IMR-90 (cell line): Measurements from ENCODE around the gene DNAJC4. TPM values are rescaled to one million over a fixed set of nuclear protein-coding genes. Genes with fewer than 3 reads are reported as not detected.

Experiments
- ATAC-seq: fragments of 200-7000 bp; cut with Tn5 transposase; 2 replicates; pipeline ENCODE4 v1.9.1; 2020; ENCODE audit warnings: low read depth, mild to moderate bottlenecking, moderate library complexity
- BruUV-seq: library from RNA; stranded (reverse); fragments of 400-500 nt; replicated peaks from 2 replicates; lab custom pipeline; 2021; lab: Mats Ljungman, UMichigan
- CTCF ChIA-PET: fragments of 300-600 bp; formaldehyde crosslinking; extraction: SDS; loops from one replicate; lab custom pipeline; 2021; ENCODE audit warnings: antibody characterized with exemption; lab: Yijun Ruan, JAX
- POLR2A ChIA-PET: fragments of 300-600 bp; sonication (Branson Sonifier 250); formaldehyde crosslinking; loops from one replicate; lab custom pipeline; 2022; ENCODE audit warnings: antibody characterized with exemption; ENCODE audit not compliant: unreplicated experiment; lab: Charles Lee
- DNase-seq: peaks from one replicate; pipeline ENCODE4 v3.0.0; 2013
- H2AFZ ChIP-seq: replicated peaks from 2 replicates; pipeline ENCODE3; 2013; ENCODE audit warnings: low read length, mild to moderate bottlenecking; ENCODE audit not compliant: poor library complexity
- H2AK5ac ChIP-seq: 2 replicates; pipeline ENCODE4 v1.6.1; 2013; ENCODE audit warnings: low read depth, low read length, inconsistent platforms
- H2AK9ac ChIP-seq: replicated peaks from 2 replicates; pipeline ENCODE3; 2013; ENCODE audit warnings: mild to moderate bottlenecking, low read depth, low read length, moderate library complexity; ENCODE audit not compliant: poor library complexity
- H2BK120ac ChIP-seq: 2 replicates; pipeline ENCODE4 v1.6.1; 2013; ENCODE audit warnings: low read depth, low read length, inconsistent platforms
- H2BK15ac ChIP-seq: 3 replicates; pipeline ENCODE4 v1.6.1; 2013; ENCODE audit warnings: low read depth, low read length, inconsistent platforms
- H2BK20ac ChIP-seq: 2 replicates; pipeline ENCODE4 v1.6.1; 2013; ENCODE audit warnings: low read depth, mild to moderate bottlenecking, inconsistent platforms, low read length, moderate library complexity
- H2BK5ac ChIP-seq: 2 replicates; pipeline ENCODE4 v1.6.1; 2013; ENCODE audit warnings: mild to moderate bottlenecking, low read depth, low read length, inconsistent platforms; ENCODE audit not compliant: poor library complexity, severe bottlenecking
- H3K14ac ChIP-seq: replicated peaks from 2 replicates; pipeline ENCODE4 v1.6.1; 2013; ENCODE audit warnings: low read depth, low read length, inconsistent platforms
- H3K18ac ChIP-seq: 2 replicates; pipeline ENCODE4 v1.6.1; 2013; ENCODE audit warnings: low read depth, low read length, control low read depth
- H3K23ac ChIP-seq: 2 replicates; pipeline ENCODE4 v1.6.1; 2013; ENCODE audit warnings: low read depth, low read length, inconsistent platforms
- H3K27ac ChIP-seq: 2 replicates; pipeline ENCODE4 v1.5.1; 2013; ENCODE audit warnings: mild to moderate bottlenecking, control low read depth, low read length; ENCODE audit not compliant: insufficient read depth
- H3K27me3 ChIP-seq: 2 replicates; pipeline ENCODE4 v1.6.1; 2013; ENCODE audit warnings: low read length; ENCODE audit not compliant: control insufficient read depth, insufficient read depth
- H3K36me3 ChIP-seq: 2 replicates; pipeline ENCODE4 v1.6.1; 2013; ENCODE audit warnings: low read length, mixed read lengths; ENCODE audit not compliant: control insufficient read depth, insufficient read depth
- H3K4ac ChIP-seq: 2 replicates; pipeline ENCODE4 v1.6.1; 2013; ENCODE audit warnings: low read depth, low read length, inconsistent platforms
- H3K4me1 ChIP-seq: 2 replicates; pipeline ENCODE4 v1.6.1; 2013; ENCODE audit warnings: low read length, mixed read lengths; ENCODE audit not compliant: control insufficient read depth, insufficient read depth
- H3K4me2 ChIP-seq: 2 replicates; pipeline ENCODE4 v1.6.1; 2013; ENCODE audit warnings: low read depth, mild to moderate bottlenecking, control low read depth, low read length, moderate library complexity
- H3K4me3 ChIP-seq: 2 replicates; pipeline ENCODE4 v1.5.1; 2013; ENCODE audit warnings: low read depth, mild to moderate bottlenecking, control low read depth, low read length, moderate library complexity; ENCODE audit not compliant: insufficient read depth
- H3K56ac ChIP-seq: 2 replicates; pipeline ENCODE4 v1.6.1; 2013; ENCODE audit warnings: low read length, inconsistent platforms; ENCODE audit not compliant: insufficient read depth; ENCODE audit errors: extremely low read depth
- H3K79me1 ChIP-seq, 2 experiments: 2 replicates each; pipeline ENCODE4 v1.6.1; 2013; ENCODE audit warnings: low read length in 2 of 2, inconsistent platforms in 1 of 2, low read depth in 1 of 2
- H3K9ac ChIP-seq: 2 replicates; pipeline ENCODE4 v1.6.1; 2013; ENCODE audit warnings: low read depth, low read length, control low read depth
- H3K9me1 ChIP-seq: 2 replicates; pipeline ENCODE4 v1.6.1; 2013; ENCODE audit warnings: low read length, inconsistent platforms; ENCODE audit not compliant: insufficient read depth
- H3K9me3 ChIP-seq: 2 replicates; pipeline ENCODE4 v1.6.1; 2013; ENCODE audit warnings: low read length; ENCODE audit not compliant: control insufficient read depth, insufficient read depth
- H4K20me1 ChIP-seq: 2 replicates; pipeline ENCODE4 v1.6.1; 2013; ENCODE audit warnings: low read length, inconsistent platforms; ENCODE audit not compliant: insufficient read depth
- H4K5ac ChIP-seq: 2 replicates; pipeline ENCODE4 v1.6.1; 2013; ENCODE audit warnings: mild to moderate bottlenecking, low read depth, low read length, control low read depth
- H4K8ac ChIP-seq, 2 experiments: 2 replicates each; pipeline ENCODE4 v1.6.1; 2013; ENCODE audit warnings: low read depth in 2 of 2, low read length in 2 of 2, control low read depth in 1 of 2, inconsistent platforms in 1 of 2
- H4K91ac ChIP-seq: 2 replicates; pipeline ENCODE4 v1.6.1; 2013; ENCODE audit warnings: low read depth, low read length, inconsistent platforms; ENCODE audit not compliant: insufficient read depth
- BHLHE40 ChIP-seq: fragments of 150-350 bp; IDR thresholded peaks from 2 replicates; pipeline ENCODE4 v1.6.1; 2016; ENCODE audit warnings: mild to moderate bottlenecking, low read depth, low read length
- CEBPB ChIP-seq: IDR thresholded peaks from 2 replicates; pipeline ENCODE4 v1.6.1; 2012; ENCODE audit warnings: low read depth, low read length, improper control_type of control experiment
- CHD1 ChIP-seq: IDR thresholded peaks from 2 replicates; pipeline ENCODE4 v1.6.1; 2012; ENCODE audit warnings: low read depth, low read length, improper control_type of control experiment
- FOS ChIP-seq: fragments of 150-350 bp; IDR thresholded peaks from 2 replicates; pipeline ENCODE4 v1.6.1; 2016; ENCODE audit warnings: low read depth, low read length
- MAFK ChIP-seq: IDR thresholded peaks from 2 replicates; pipeline ENCODE4 v1.6.1; 2012; ENCODE audit warnings: low read depth, low read length, improper control_type of control experiment
- MAZ ChIP-seq: IDR thresholded peaks from 2 replicates; pipeline ENCODE4 v1.6.1; 2012; ENCODE audit warnings: low read depth, mild to moderate bottlenecking, low read length, improper control_type of control experiment, moderate library complexity, borderline replicate concordance
- MXI1 ChIP-seq: IDR thresholded peaks from 2 replicates; pipeline ENCODE4 v1.6.1; 2012; ENCODE audit warnings: low read depth, mild to moderate bottlenecking, low read length, moderate library complexity, borderline replicate concordance
- NFE2L2 ChIP-seq: fragments of 150-350 bp; IDR thresholded peaks from 2 replicates; pipeline ENCODE4 v1.6.1; 2016; ENCODE audit warnings: low read depth, mild to moderate bottlenecking, low read length
- POLR2A ChIP-seq: IDR thresholded peaks from 2 replicates; pipeline ENCODE4 v1.6.1; 2012; ENCODE audit warnings: mild to moderate bottlenecking, low read depth, low read length
- RAD21 ChIP-seq: IDR thresholded peaks from 2 replicates; pipeline ENCODE4 v1.6.1; 2012; ENCODE audit warnings: low read length, improper control_type of control experiment
- RCOR1 ChIP-seq: IDR thresholded peaks from 2 replicates; pipeline ENCODE4 v1.6.1; 2012; ENCODE audit warnings: mild to moderate bottlenecking, low read length, improper control_type of control experiment; ENCODE audit not compliant: insufficient replicate concordance
- RFX5 ChIP-seq: IDR thresholded peaks from 2 replicates; pipeline ENCODE4 v1.8.0; 2012; ENCODE audit warnings: low read depth, mild to moderate bottlenecking, low read length, moderate library complexity
- SMC3 ChIP-seq: fragments of 150-350 bp; IDR thresholded peaks from 2 replicates; pipeline ENCODE4 v1.6.1; 2016; ENCODE audit warnings: low read depth, mild to moderate bottlenecking, antibody characterized with exemption, low read length, moderate library complexity
- WGBS, 2 experiments: methylation state at CpG; one replicate each; pipeline versions ENCODE4 v1.1.5 to v1.1.7; 2013; ENCODE audit warnings: missing lambda C conversion rate in 2 of 2; ENCODE audit not compliant: insufficient read length in 1 of 2; ENCODE audit errors: extremely low coverage in 2 of 2; 5-methylcytosine and 5-hydroxymethylcytosine counted together
- dilution Hi-C: fragments of 300-500 bp; cut with HindIII; formaldehyde crosslinking; loops from one replicate; pipeline ENCODE4 v1.14.3; 2018; ENCODE audit warnings: low sequenced_read_pairs; ENCODE audit not compliant: unreplicated experiment
- in situ Hi-C: fragments of 300-500 bp; cut with MboI; formaldehyde crosslinking; loops from 3 replicates; pipeline ENCODE4 v1.14.3; 2019; ENCODE audit warnings: low sequenced_read_pairs, inconsistent platforms, mixed read lengths
- intact Hi-C: fragments of 100-400 bp; cut with micrococcal nuclease; formaldehyde crosslinking; loops from 2 replicates; pipeline ENCODE4 v1.10.0; 2022
- polyA plus RNA-seq, 3 experiments: library from polyadenylated mRNA; depleted of rRNA; stranded (reverse); fragments of >200 nt; gene quantifications; 2 replicates each; pipeline ENCODE4 v1.2.3, GENCODE V29; 2012; ENCODE audit warnings: low replicate concordance in 1 of 3
- total RNA-seq: library from RNA; depleted of rRNA; stranded (reverse); fragments of >200 nt; gene quantifications from 2 replicates; pipeline ENCODE4 v1.2.3, GENCODE V29; 2012
- TF ChIP-seq, protein P1 (sequence below): fragments of 150-350 bp; IDR thresholded peaks from 2 replicates; pipeline ENCODE4 v1.6.1; 2017; ENCODE audit warnings: mild to moderate bottlenecking, antibody characterized with exemption, low read length, low read depth
- TF ChIP-seq, protein P2 (sequence below): conservative IDR thresholded peaks from 2 replicates; pipeline ENCODE4 v1.5.1; 2012; ENCODE audit warnings: mild to moderate bottlenecking, low read depth, low read length, improper control_type of control experiment
- TF ChIP-seq, protein P3 (sequence below): fragments of 150-350 bp; IDR thresholded peaks from 2 replicates; pipeline ENCODE4 v1.6.1; 2016; ENCODE audit warnings: low read depth, mild to moderate bottlenecking, low read length, moderate library complexity, borderline replicate concordance

The DNAJC4 gene
- total and polyA plus RNA-seq, 2 of the 4 experiments (the other 2 are of a cell fraction) = 2.2 to 22.8 TPM

DNA sequence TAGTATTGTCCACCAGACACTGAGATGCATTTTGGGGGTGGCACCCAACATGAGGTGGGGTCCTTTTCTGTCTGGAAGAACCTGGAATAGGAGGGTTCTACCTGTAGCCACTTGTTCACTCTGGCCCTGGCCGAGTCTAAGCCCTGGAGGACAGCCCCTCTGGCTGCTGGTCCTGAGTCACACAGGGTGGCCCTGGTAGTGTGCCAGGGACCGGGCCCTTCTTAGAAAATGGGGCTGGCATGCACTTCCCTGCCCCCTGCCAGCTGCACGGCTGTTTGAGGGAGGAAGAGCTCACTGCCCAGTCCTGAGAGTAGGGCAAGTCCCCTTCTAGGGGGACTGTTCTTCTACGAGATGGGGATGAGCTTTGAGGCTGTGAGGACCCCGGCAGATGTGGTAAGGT is 23.1 kb downstream of the DNAJC4 start:
- Histone ChIP-seq H2BK120ac (no peak overlapping the region), H3K14ac (no peak overlapping the region), H2AK5ac (no peak overlapping the region), H4K20me1 (peaks cover 5% of the 10 kb centered on the region; the same call in 1 of the 2 replicates), H2AFZ (no peak overlapping the region), H2BK20ac (no peak overlapping the region), H4K8ac (no peak overlapping the region), H3K79me1 (peaks cover 8 to 61% of the 10 kb centered on the region in 2 experiments), H4K91ac (no peak overlapping the region), H3K4me1 (peaks cover 10% of the 10 kb centered on the region), H2BK15ac (no peak overlapping the region), H3K9me3 (no peaks in the 10 kb centered on the region), H4K5ac (no peak overlapping the region), H3K27ac (no peak overlapping the region), H3K27me3 (no peaks in the 10 kb centered on the region), H2BK5ac (no peak overlapping the region), H3K4ac (no peak overlapping the region), H3K4me3 (no peak overlapping the region), H3K18ac (no peak overlapping the region), H3K9ac (no peak overlapping the region), H3K36me3 (peaks cover 25% of the 10 kb centered on the region), H3K4me2 (no peak overlapping the region), H3K23ac (no peak overlapping the region), H3K9me1 (no peaks in the 10 kb centered on the region), H3K56ac (no peak overlapping the region), H2AK9ac (no peak overlapping the region)
- intact Hi-C loops = no loop called here
- WGBS, 2 experiments = 80% methylated on average over 1 of the region's 5 CpGs; no CpG with 5 or more reads in 1 of the 2 experiments
- BruUV-seq = no TSS peak
- in situ Hi-C loops = no loop called here
- CTCF ChIA-PET = no interaction called here
- no peak for ATAC-seq
- dilution Hi-C loops = no loop called here
- TF ChIP-seq, protein P1, sequence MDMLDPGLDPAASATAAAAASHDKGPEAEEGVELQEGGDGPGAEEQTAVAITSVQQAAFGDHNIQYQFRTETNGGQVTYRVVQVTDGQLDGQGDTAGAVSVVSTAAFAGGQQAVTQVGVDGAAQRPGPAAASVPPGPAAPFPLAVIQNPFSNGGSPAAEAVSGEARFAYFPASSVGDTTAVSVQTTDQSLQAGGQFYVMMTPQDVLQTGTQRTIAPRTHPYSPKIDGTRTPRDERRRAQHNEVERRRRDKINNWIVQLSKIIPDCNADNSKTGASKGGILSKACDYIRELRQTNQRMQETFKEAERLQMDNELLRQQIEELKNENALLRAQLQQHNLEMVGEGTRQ = no peak
- no peak for TF ChIP-seq CHD1
- no peak for TF ChIP-seq FOS
- TF ChIP-seq BHLHE40 = no peak
- no peak for TF ChIP-seq RCOR1
- TF ChIP-seq MAZ = no peak
- no peak for TF ChIP-seq NFE2L2
- no peak for TF ChIP-seq SMC3
- no peak for TF ChIP-seq RAD21
- TF ChIP-seq, protein P2, sequence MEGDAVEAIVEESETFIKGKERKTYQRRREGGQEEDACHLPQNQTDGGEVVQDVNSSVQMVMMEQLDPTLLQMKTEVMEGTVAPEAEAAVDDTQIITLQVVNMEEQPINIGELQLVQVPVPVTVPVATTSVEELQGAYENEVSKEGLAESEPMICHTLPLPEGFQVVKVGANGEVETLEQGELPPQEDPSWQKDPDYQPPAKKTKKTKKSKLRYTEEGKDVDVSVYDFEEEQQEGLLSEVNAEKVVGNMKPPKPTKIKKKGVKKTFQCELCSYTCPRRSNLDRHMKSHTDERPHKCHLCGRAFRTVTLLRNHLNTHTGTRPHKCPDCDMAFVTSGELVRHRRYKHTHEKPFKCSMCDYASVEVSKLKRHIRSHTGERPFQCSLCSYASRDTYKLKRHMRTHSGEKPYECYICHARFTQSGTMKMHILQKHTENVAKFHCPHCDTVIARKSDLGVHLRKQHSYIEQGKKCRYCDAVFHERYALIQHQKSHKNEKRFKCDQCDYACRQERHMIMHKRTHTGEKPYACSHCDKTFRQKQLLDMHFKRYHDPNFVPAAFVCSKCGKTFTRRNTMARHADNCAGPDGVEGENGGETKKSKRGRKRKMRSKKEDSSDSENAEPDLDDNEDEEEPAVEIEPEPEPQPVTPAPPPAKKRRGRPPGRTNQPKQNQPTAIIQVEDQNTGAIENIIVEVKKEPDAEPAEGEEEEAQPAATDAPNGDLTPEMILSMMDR = no peak
- TF ChIP-seq POLR2A = no peak
- TF ChIP-seq RFX5 = no peak
- no peak for TF ChIP-seq CEBPB
- TF ChIP-seq MAFK = no peak
- TF ChIP-seq MXI1 = no peak
- TF ChIP-seq, protein P3, sequence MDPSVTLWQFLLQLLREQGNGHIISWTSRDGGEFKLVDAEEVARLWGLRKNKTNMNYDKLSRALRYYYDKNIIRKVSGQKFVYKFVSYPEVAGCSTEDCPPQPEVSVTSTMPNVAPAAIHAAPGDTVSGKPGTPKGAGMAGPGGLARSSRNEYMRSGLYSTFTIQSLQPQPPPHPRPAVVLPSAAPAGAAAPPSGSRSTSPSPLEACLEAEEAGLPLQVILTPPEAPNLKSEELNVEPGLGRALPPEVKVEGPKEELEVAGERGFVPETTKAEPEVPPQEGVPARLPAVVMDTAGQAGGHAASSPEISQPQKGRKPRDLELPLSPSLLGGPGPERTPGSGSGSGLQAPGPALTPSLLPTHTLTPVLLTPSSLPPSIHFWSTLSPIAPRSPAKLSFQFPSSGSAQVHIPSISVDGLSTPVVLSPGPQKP = no peak
- POLR2A ChIA-PET = no interaction called here
- DNase-seq = no peak
